ENCODE data around the gene EHMT1.
"Not testable (repeated sequence)": the region's sequence is repeated elsewhere in the genome, so short reads cannot be mapped to it uniquely, and the experiment has no call there.

EHMT1 gene

GRCh38 chr9:137731216-137731946 is 112.6 kb downstream of the EHMT1 start:
- Histone ChIP-seq H4K20me1 (ENCODE audit: insufficient read depth) (no peaks in the 10 kb centered on the region), H2AFZ (ENCODE audit: low read depth) (no peak overlapping the region), H3K9ac (no peak overlapping the region), H3K79me2 (ENCODE audit: insufficient read depth, low read depth) (no peaks in the 10 kb centered on the region), H3K36me3 (ENCODE audit: insufficient read depth) (no peaks in the 10 kb centered on the region; the same call in 1 of the 2 replicates), H3K27me3 (ENCODE audit: insufficient read depth, low read depth) (no peaks in the 10 kb centered on the region), H3K4me3 (IDR thresholded peaks at IDR 0.05; ENCODE audit: insufficient read depth, low read depth, low read length) (no peak overlapping the region), H3K27ac (no peak overlapping the region), H3K4me1 (ENCODE audit: low read depth, poor library complexity, severe bottlenecking) (no peaks in the 10 kb centered on the region), H3K4me2 (no peak overlapping the region)
- no peak for TF ChIP-seq CTCF (conservative IDR thresholded peaks at IDR 0.05; ENCODE audit: low read depth, low read length)

GRCh38 chr9:137731947-137732813 is 113.4 kb downstream of the EHMT1 start:
- H3K4me3 ChIP-seq (IDR thresholded peaks at IDR 0.05; ENCODE audit: insufficient read depth, low read depth, low read length) = no peak overlapping the region
- no peak for TF ChIP-seq CTCF (conservative IDR thresholded peaks at IDR 0.05; ENCODE audit: low read depth, low read length)
- no peaks in the 10 kb centered on the region for H3K79me2 ChIP-seq (ENCODE audit: insufficient read depth, low read depth)
- no peak overlapping the region for H3K27ac ChIP-seq
- H3K4me2 ChIP-seq = no peak overlapping the region
- no peaks in the 10 kb centered on the region for H4K20me1 ChIP-seq (ENCODE audit: insufficient read depth)
- H3K4me1 ChIP-seq (ENCODE audit: low read depth, poor library complexity, severe bottlenecking) = no peaks in the 10 kb centered on the region
- no peaks in the 10 kb centered on the region; the same call in 1 of the 2 replicates for H3K36me3 ChIP-seq (ENCODE audit: insufficient read depth)
- H3K27me3 ChIP-seq (ENCODE audit: insufficient read depth, low read depth) = no peaks in the 10 kb centered on the region
- no peak overlapping the region for H3K9ac ChIP-seq
- no peak overlapping the region for H2AFZ ChIP-seq (ENCODE audit: low read depth)

GRCh38 chr9:137733429-137733828 is 114.6 kb downstream of the EHMT1 start:
- TF ChIP-seq CTCF (conservative IDR thresholded peaks at IDR 0.05; ENCODE audit: low read depth, low read length) = no peak

GRCh38 chr9:137734181-137734580 is 115.4 kb downstream of the EHMT1 start:
- Histone ChIP-seq H3K79me2 (ENCODE audit: insufficient read depth, low read depth) (no peaks in the 10 kb centered on the region), H2AFZ (ENCODE audit: low read depth) (no peak overlapping the region), H3K4me2 (no peak overlapping the region), H3K4me3 (IDR thresholded peaks at IDR 0.05; ENCODE audit: insufficient read depth, low read depth, low read length) (no peak overlapping the region), H3K4me1 (ENCODE audit: low read depth, poor library complexity, severe bottlenecking) (no peaks in the 10 kb centered on the region), H3K27ac (no peak overlapping the region), H3K9ac (no peak overlapping the region), H3K27me3 (ENCODE audit: insufficient read depth, low read depth) (no peaks in the 10 kb centered on the region), H4K20me1 (ENCODE audit: insufficient read depth) (no peaks in the 10 kb centered on the region), H3K36me3 (ENCODE audit: insufficient read depth) (no peaks in the 10 kb centered on the region; the same call in 1 of the 2 replicates)
- no peak for TF ChIP-seq CTCF (conservative IDR thresholded peaks at IDR 0.05; ENCODE audit: low read depth, low read length)

More at GRCh38 chr9:137733429-137733828, 114.6 kb downstream of the EHMT1 start:
- H3K27ac ChIP-seq = no peak overlapping the region
- H3K27me3 ChIP-seq (ENCODE audit: insufficient read depth, low read depth) = no peaks in the 10 kb centered on the region
- H3K36me3 ChIP-seq (ENCODE audit: insufficient read depth) = no peaks in the 10 kb centered on the region; the same call in 1 of the 2 replicates
- H2AFZ ChIP-seq (ENCODE audit: low read depth) = no peak overlapping the region
- H3K79me2 ChIP-seq (ENCODE audit: insufficient read depth, low read depth) = no peaks in the 10 kb centered on the region
- H3K4me2 ChIP-seq = no peak overlapping the region
- no peaks in the 10 kb centered on the region for H4K20me1 ChIP-seq (ENCODE audit: insufficient read depth)
- H3K4me1 ChIP-seq (ENCODE audit: low read depth, poor library complexity, severe bottlenecking) = no peaks in the 10 kb centered on the region
- no peak overlapping the region for H3K9ac ChIP-seq
- H3K4me3 ChIP-seq (IDR thresholded peaks at IDR 0.05; ENCODE audit: insufficient read depth, low read depth, low read length) = no peak overlapping the region

GRCh38 chr9:137738182-137738696 is 119.4 kb downstream of the EHMT1 start:
- not testable (repeated sequence) for H3K79me2 ChIP-seq (ENCODE audit: insufficient read depth, low read depth); H3K4me3 ChIP-seq (IDR thresholded peaks at IDR 0.05; ENCODE audit: insufficient read depth, low read depth, low read length); H3K27ac ChIP-seq; H3K36me3 ChIP-seq (ENCODE audit: insufficient read depth); H4K20me1 ChIP-seq (ENCODE audit: insufficient read depth); H3K9ac ChIP-seq; H2AFZ ChIP-seq (ENCODE audit: low read depth); H3K4me1 ChIP-seq (ENCODE audit: low read depth, poor library complexity, severe bottlenecking); H3K27me3 ChIP-seq (ENCODE audit: insufficient read depth, low read depth); H3K4me2 ChIP-seq

Data from KMS-11 (cell line).